ENCODE results near the gene BTG1. TPM values are rescaled to one million over a fixed set of nuclear protein-coding genes. Genes with fewer than 3 reads are reported as not detected.

Gene BTG1
- 10 to 100 TPM; 75.4 to 76.8 TPM for total RNA-seq

GRCh38 chr12:92145731-92146496, at the start of gene BTG1:
BTG1 (minus strand) TSS chr12:92145846; CDS start chr12:92145535, 311 bp downstream.
- POLR2A ChIA-PET, result interaction anchor here (0.5 to 4.5 kb wide), 26 partner anchors 10 to 783 kb away, joined by 3 to 72 read pairs (median 4); partner anchors contain the start of gene EEA1
- CTCF ChIA-PET, result interaction anchor here (0.6 to 2.2 kb wide), 7 partner anchors 9 to 1956 kb away, joined by 3 to 8 read pairs (median 4); no protein-coding TSS in a partner anchor

GRCh38 chr12:92194561-92194960, 48.9 kb upstream of the BTG1 start:
- CTCF ChIA-PET, result no interaction called here
- POLR2A ChIA-PET, result no interaction called here

GRCh38 chr12:92193846-92194245, 48.2 kb upstream of the BTG1 start:
- CTCF ChIA-PET, result no interaction called here
- POLR2A ChIA-PET, result no interaction called here

GRCh38 chr12:92193063-92193462, 47.4 kb upstream of the BTG1 start:
- CTCF ChIA-PET, result no interaction called here
- POLR2A ChIA-PET, result no interaction called here

GRCh38 chr12:92192360-92192759, 46.7 kb upstream of the BTG1 start:
- ChIA-PET CTCF (no interaction called here), POLR2A (no interaction called here)

GRCh38 chr12:92191061-92191460, 45.4 kb upstream of the BTG1 start:
- ChIA-PET POLR2A (no interaction called here), CTCF (no interaction called here)

GRCh38 chr12:92188517-92189188, 43.0 kb upstream of the BTG1 start:
- POLR2A ChIA-PET, result no interaction called here
- CTCF ChIA-PET, result no interaction called here

GRCh38 chr12:92186038-92186470, 40.4 kb upstream of the BTG1 start:
- POLR2A ChIA-PET, result no interaction called here
- CTCF ChIA-PET, result no interaction called here

- ChIA-PET CTCF (no interaction called here), POLR2A (no interaction called here)
These were observed 39.4 kb upstream of the BTG1 start for GRCh38 chr12:92185052-92185451.

- ChIA-PET CTCF (no interaction called here), POLR2A (no interaction called here)
These were observed 37.9 kb upstream of the BTG1 start for GRCh38 chr12:92183575-92183974.

GRCh38 chr12:92178340-92178739, 32.7 kb upstream of the BTG1 start:
- ChIA-PET CTCF (no interaction called here), POLR2A (no interaction called here)

- POLR2A ChIA-PET, result no interaction called here
- CTCF ChIA-PET, result no interaction called here
These were observed 31.0 kb upstream of the BTG1 start for GRCh38 chr12:92176646-92177045.

- ChIA-PET POLR2A (no interaction called here), CTCF (no interaction called here)
These were observed 30.3 kb upstream of the BTG1 start for GRCh38 chr12:92175961-92176360.

- POLR2A ChIA-PET, result no interaction called here
- CTCF ChIA-PET, result no interaction called here
These were observed 24.4 kb upstream of the BTG1 start for GRCh38 chr12:92170050-92170449.

GRCh38 chr12:92167075-92167474, 21.4 kb upstream of the BTG1 start:
- POLR2A ChIA-PET, result no interaction called here
- CTCF ChIA-PET, result no interaction called here

GRCh38 chr12:92164712-92165111, 19.1 kb upstream of the BTG1 start:
- ChIA-PET POLR2A (no interaction called here), CTCF (no interaction called here)

- CTCF ChIA-PET, result no interaction called here
- POLR2A ChIA-PET, result no interaction called here
These were observed 16.4 kb upstream of the BTG1 start for GRCh38 chr12:92162079-92162478.

GRCh38 chr12:92158796-92159439, 13.3 kb upstream of the BTG1 start:
- POLR2A ChIA-PET, result no interaction called here
- CTCF ChIA-PET, result interaction anchor here (1.1 kb wide), 1 partner anchor 9 kb away, joined by 3 read pairs; no protein-coding TSS in a partner anchor

- CTCF ChIA-PET, result no interaction called here
- POLR2A ChIA-PET, result no interaction called here
These were observed 11.2 kb upstream of the BTG1 start for GRCh38 chr12:92156704-92157395.

GRCh38 chr12:92156139-92156538, 10.5 kb upstream of the BTG1 start:
- ChIA-PET CTCF (no interaction called here), POLR2A (no interaction called here)

GRCh38 chr12:92155733-92156132, 10.1 kb upstream of the BTG1 start:
- ChIA-PET POLR2A (no interaction called here), CTCF (no interaction called here)

Measured in activated CD8-positive, alpha-beta memory T cell treated with anti-CD3 and anti-CD28 coated beads for 36 hours (primary cell).